ENCODE data around the gene NIM1K. TPM values are rescaled to one million over a fixed set of nuclear protein-coding genes. Genes with fewer than 3 reads are reported as not detected.
"Not testable (repeated sequence)": the region's sequence is repeated elsewhere in the genome, so short reads cannot be mapped to it uniquely, and the experiment has no call there.

The NIM1K gene
- polyA plus RNA-seq, 3 donors from 2014 or later = 0.25 TPM; not detected in 2

GRCh38 chr5:43195670-43196265, 3.7 kb downstream of the NIM1K start:
- H3K9me3 Mint-ChIP-seq = no peaks in the 10 kb centered on the region
- no peak overlapping the region for H3K27ac Mint-ChIP-seq
- H3K4me3 Mint-ChIP-seq = no peak overlapping the region
- H3K36me3 Mint-ChIP-seq = no peaks in the 10 kb centered on the region
- no peak for DNase-seq
- H3K27me3 Mint-ChIP-seq (ENCODE audit: low read depth in 3 of 3) = peaks cover 3 to 15% (median 8%) of the 10 kb centered on the region in 3 donors
- peaks cover 22 to 28% of the 10 kb centered on the region in 2 donors for H3K4me1 Mint-ChIP-seq

- H3K4me1 Mint-ChIP-seq = peaks cover 12 to 15% of the 10 kb centered on the region in 2 donors
- no peak overlapping the region for H3K27ac Mint-ChIP-seq
- no peak for DNase-seq
- peaks cover 3 to 12% (median 8%) of the 10 kb centered on the region in 3 donors for H3K27me3 Mint-ChIP-seq (ENCODE audit: low read depth in 3 of 3)
- H3K36me3 Mint-ChIP-seq = no peaks in the 10 kb centered on the region
- peaks cover 0 to 2% (median 0%) of the 10 kb centered on the region in 6 donors for H3K9me3 Mint-ChIP-seq
- no peak overlapping the region for H3K4me3 Mint-ChIP-seq
Observed at GRCh38 chr5:43197535-43197934, 5.5 kb downstream of the NIM1K start.

GRCh38 chr5:43201442-43201841, 9.4 kb downstream of the NIM1K start:
- not testable (repeated sequence) for DNase-seq; H3K4me1 Mint-ChIP-seq; H3K9me3 Mint-ChIP-seq; H3K36me3 Mint-ChIP-seq; H3K27ac Mint-ChIP-seq; H3K27me3 Mint-ChIP-seq (ENCODE audit: low read depth in 3 of 3); H3K4me3 Mint-ChIP-seq

GRCh38 chr5:43202380-43202779, 10.4 kb downstream of the NIM1K start:
- H3K4me3 Mint-ChIP-seq = no peak overlapping the region
- H3K4me1 Mint-ChIP-seq = no peaks in the 10 kb centered on the region
- H3K36me3 Mint-ChIP-seq = no peaks in the 10 kb centered on the region
- no peak overlapping the region for H3K27ac Mint-ChIP-seq
- peaks cover 0 to 2% (median 0%) of the 10 kb centered on the region in 6 donors for H3K9me3 Mint-ChIP-seq
- H3K27me3 Mint-ChIP-seq (ENCODE audit: low read depth in 3 of 3) = peaks cover 1 to 5% (median 3%) of the 10 kb centered on the region in 3 donors
- DNase-seq = no peak

GRCh38 chr5:43203373-43203772, 11.3 kb downstream of the NIM1K start:
- no peak overlapping the region for H3K4me3 Mint-ChIP-seq
- DNase-seq = no peak
- no peak overlapping the region for H3K27ac Mint-ChIP-seq
- peaks cover 0 to 2% (median 0%) of the 10 kb centered on the region in 6 donors for H3K9me3 Mint-ChIP-seq
- H3K36me3 Mint-ChIP-seq = no peaks in the 10 kb centered on the region
- no peaks in the 10 kb centered on the region for H3K4me1 Mint-ChIP-seq
- peaks cover 1 to 3% (median 2%) of the 10 kb centered on the region in 3 donors for H3K27me3 Mint-ChIP-seq (ENCODE audit: low read depth in 3 of 3)

- no peaks in the 10 kb centered on the region for H3K4me1 Mint-ChIP-seq
- peaks cover 0 to 2% (median 0%) of the 10 kb centered on the region in 6 donors for H3K9me3 Mint-ChIP-seq
- H3K4me3 Mint-ChIP-seq = no peak overlapping the region
- no peak overlapping the region for H3K27ac Mint-ChIP-seq
- no peak for DNase-seq
- peaks cover 0 to 4% (median 1%) of the 10 kb centered on the region in 3 donors for H3K27me3 Mint-ChIP-seq (ENCODE audit: low read depth in 3 of 3)
- no peaks in the 10 kb centered on the region for H3K36me3 Mint-ChIP-seq
Observed at GRCh38 chr5:43204958-43205357, 12.9 kb downstream of the NIM1K start.

GRCh38 chr5:43207601-43208000, 15.6 kb downstream of the NIM1K start:
- DNase-seq = no peak
- Mint-ChIP-seq H3K4me1 (no peaks in the 10 kb centered on the region), H3K9me3 (no peaks in the 10 kb centered on the region), H3K36me3 (no peaks in the 10 kb centered on the region), H3K27me3 (ENCODE audit: low read depth in 3 of 3) (peaks cover 2 to 7% (median 4%) of the 10 kb centered on the region in 3 donors), H3K4me3 (no peak overlapping the region), H3K27ac (no peak overlapping the region)

GRCh38 chr5:43208658-43209057, 16.6 kb downstream of the NIM1K start:
- no peak overlapping the region for H3K4me3 Mint-ChIP-seq
- H3K36me3 Mint-ChIP-seq = no peaks in the 10 kb centered on the region
- H3K27me3 Mint-ChIP-seq (ENCODE audit: low read depth in 3 of 3) = peaks cover 2 to 7% (median 4%) of the 10 kb centered on the region in 3 donors
- no peak overlapping the region for H3K27ac Mint-ChIP-seq
- no peaks in the 10 kb centered on the region for H3K4me1 Mint-ChIP-seq
- no peaks in the 10 kb centered on the region for H3K9me3 Mint-ChIP-seq
- DNase-seq = no peak

- no peak overlapping the region for H3K4me3 Mint-ChIP-seq
- DNase-seq = no peak
- H3K27me3 Mint-ChIP-seq (ENCODE audit: low read depth in 3 of 3) = peaks cover 2 to 7% (median 4%) of the 10 kb centered on the region in 3 donors
- H3K4me1 Mint-ChIP-seq = no peaks in the 10 kb centered on the region
- H3K36me3 Mint-ChIP-seq = no peaks in the 10 kb centered on the region
- H3K9me3 Mint-ChIP-seq = no peaks in the 10 kb centered on the region
- no peak overlapping the region for H3K27ac Mint-ChIP-seq
Observed at GRCh38 chr5:43209060-43209459, 17.0 kb downstream of the NIM1K start.

- H3K36me3 Mint-ChIP-seq = no peaks in the 10 kb centered on the region
- DNase-seq = no peak
- no peaks in the 10 kb centered on the region for H3K4me1 Mint-ChIP-seq
- H3K9me3 Mint-ChIP-seq = no peaks in the 10 kb centered on the region
- H3K4me3 Mint-ChIP-seq = no peak overlapping the region
- no peak overlapping the region for H3K27ac Mint-ChIP-seq
- peaks cover 2 to 7% (median 4%) of the 10 kb centered on the region in 3 donors for H3K27me3 Mint-ChIP-seq (ENCODE audit: low read depth in 3 of 3)
Observed at GRCh38 chr5:43209833-43210232, 17.8 kb downstream of the NIM1K start.

GRCh38 chr5:43210570-43210969, 18.5 kb downstream of the NIM1K start:
- Mint-ChIP-seq H3K4me3 (no peak overlapping the region), H3K9me3 (no peaks in the 10 kb centered on the region), H3K4me1 (no peaks in the 10 kb centered on the region), H3K27me3 (ENCODE audit: low read depth in 3 of 3) (peaks cover 2 to 10% (median 4%) of the 10 kb centered on the region in 3 donors), H3K36me3 (no peaks in the 10 kb centered on the region), H3K27ac (no peak overlapping the region)
- DNase-seq = no peak

GRCh38 chr5:43213951-43214350, 21.9 kb downstream of the NIM1K start:
- Mint-ChIP-seq H3K4me1 (no peaks in the 10 kb centered on the region), H3K27me3 (ENCODE audit: low read depth in 3 of 3) (peaks cover under 1 to 13% (median 4%) of the 10 kb centered on the region in 3 donors), H3K9me3 (no peaks in the 10 kb centered on the region), H3K4me3 (no peak overlapping the region), H3K27ac (no peak overlapping the region), H3K36me3 (no peaks in the 10 kb centered on the region)
- no peak for DNase-seq

GRCh38 chr5:43215073-43215631, 23.1 kb downstream of the NIM1K start:
- Mint-ChIP-seq H3K4me3 (no peak overlapping the region), H3K9me3 (no peaks in the 10 kb centered on the region)

GRCh38 chr5:43216941-43217340, 24.9 kb downstream of the NIM1K start:
- Mint-ChIP-seq H3K4me3 (no peak overlapping the region), H3K27me3 (ENCODE audit: low read depth in 3 of 3) (peaks cover 2 to 8% (median 3%) of the 10 kb centered on the region in 3 donors)

More at GRCh38 chr5:43215073-43215631, 23.1 kb downstream of the NIM1K start:
- Mint-ChIP-seq H3K36me3 (no peaks in the 10 kb centered on the region), H3K27me3 (ENCODE audit: low read depth in 3 of 3) (peaks cover 3 to 13% (median 4%) of the 10 kb centered on the region in 3 donors), H3K27ac (no peak overlapping the region), H3K4me1 (no peaks in the 10 kb centered on the region)
- DNase-seq = no peak

GRCh38 chr5:43219120-43219519, 27.1 kb downstream of the NIM1K start:
- no peak for DNase-seq
- no peaks in the 10 kb centered on the region for H3K9me3 Mint-ChIP-seq
- peaks cover 2 to 6% (median 3%) of the 10 kb centered on the region in 3 donors for H3K27me3 Mint-ChIP-seq (ENCODE audit: low read depth in 3 of 3)
- no peak overlapping the region for H3K27ac Mint-ChIP-seq
- no peak overlapping the region for H3K4me3 Mint-ChIP-seq
- no peaks in the 10 kb centered on the region for H3K4me1 Mint-ChIP-seq
- no peaks in the 10 kb centered on the region for H3K36me3 Mint-ChIP-seq

More at GRCh38 chr5:43216941-43217340, 24.9 kb downstream of the NIM1K start:
- no peaks in the 10 kb centered on the region for H3K36me3 Mint-ChIP-seq
- no peaks in the 10 kb centered on the region for H3K4me1 Mint-ChIP-seq
- no peaks in the 10 kb centered on the region for H3K9me3 Mint-ChIP-seq
- DNase-seq = no peak
- no peak overlapping the region for H3K27ac Mint-ChIP-seq
